Activated CD8-positive, alpha-beta memory T cell treated with anti-CD3 and anti-CD28 coated beads for 48 hours (primary cell): ENCODE measurements around the gene PA2G4.
"Not testable (repeated sequence)": the region's sequence is repeated elsewhere in the genome, so short reads cannot be mapped to it uniquely, and the experiment has no call there.

Experiments used
- DNase-seq, 3 experiments: peaks; one replicate each; pipeline ENCODE4 v3.0.0-alpha.2; 2020; ENCODE audit warnings: low read depth in 2 of 3, low spot score in 2 of 3

The PA2G4 gene

GRCh38 chr12:56152756-56153677 lies 48.7 kb downstream of the PA2G4 start:
- DNase-seq = no peak

DNA sequence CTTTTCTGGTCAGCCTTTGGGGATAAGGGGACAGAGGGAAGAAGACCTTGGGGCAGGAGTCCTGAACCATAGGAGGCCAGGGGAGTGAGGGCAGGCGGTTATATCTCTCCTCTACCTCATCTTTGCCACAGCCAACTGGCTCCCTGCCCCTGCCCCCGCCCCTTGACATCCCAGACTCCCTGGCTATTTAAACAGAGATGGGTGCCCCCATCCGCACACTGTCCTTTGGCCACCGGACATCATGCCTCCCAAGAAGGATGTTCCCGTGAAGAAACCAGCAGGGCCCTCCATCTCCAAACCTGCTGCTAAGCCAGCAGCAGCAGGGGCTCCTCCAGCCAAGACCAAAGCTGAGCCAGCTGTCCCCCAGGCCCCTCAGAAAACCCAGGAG lies 49.3 kb downstream of the PA2G4 start:
- DNase-seq = no peak

DNA sequence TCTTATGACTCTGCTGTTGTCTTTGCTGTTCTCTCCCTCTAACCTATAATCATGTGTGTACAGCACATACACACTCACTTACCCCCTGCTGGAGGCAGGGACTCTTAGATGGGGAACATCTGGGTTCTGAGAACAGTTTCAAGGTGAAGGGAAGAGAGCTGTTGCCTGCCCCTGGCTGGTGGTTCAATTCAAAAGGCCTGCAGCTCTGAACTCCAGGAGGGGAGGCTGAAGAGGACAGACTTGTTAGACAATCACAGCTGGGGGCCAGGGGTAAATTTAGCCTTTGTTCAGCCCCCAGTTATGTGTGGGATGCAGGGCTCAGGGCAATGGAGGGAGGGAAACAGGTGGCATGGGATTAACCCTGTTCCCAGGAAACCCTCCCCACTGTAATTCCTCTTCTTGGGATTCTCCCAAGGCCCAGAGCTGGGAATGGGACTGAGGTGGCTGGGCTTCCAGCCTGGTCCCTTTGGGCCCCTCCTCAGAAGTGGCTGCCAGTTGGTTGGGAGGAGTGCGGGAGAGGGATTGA lies 50.0 kb downstream of the PA2G4 start:
- DNase-seq = no peak

DNA sequence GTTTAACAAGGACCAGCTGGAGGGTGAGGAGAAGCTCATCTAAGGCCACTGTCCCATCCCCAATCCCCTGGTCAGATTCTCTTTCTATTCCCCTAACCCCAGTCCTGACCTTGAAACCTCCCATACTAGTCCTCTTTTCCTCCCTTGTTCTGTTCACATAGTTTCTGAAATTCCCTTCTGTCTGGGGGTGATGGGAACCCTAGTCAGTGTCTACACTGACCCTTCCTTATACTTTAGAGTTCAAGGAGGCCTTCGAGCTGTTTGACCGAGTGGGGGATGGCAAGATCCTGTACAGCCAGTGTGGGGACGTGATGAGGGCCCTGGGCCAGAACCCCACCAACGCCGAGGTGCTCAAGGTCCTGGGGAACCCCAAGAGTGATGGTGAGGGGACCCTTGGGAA lies 50.5 kb downstream of the PA2G4 start:
- DNase-seq = no peak

DNA sequence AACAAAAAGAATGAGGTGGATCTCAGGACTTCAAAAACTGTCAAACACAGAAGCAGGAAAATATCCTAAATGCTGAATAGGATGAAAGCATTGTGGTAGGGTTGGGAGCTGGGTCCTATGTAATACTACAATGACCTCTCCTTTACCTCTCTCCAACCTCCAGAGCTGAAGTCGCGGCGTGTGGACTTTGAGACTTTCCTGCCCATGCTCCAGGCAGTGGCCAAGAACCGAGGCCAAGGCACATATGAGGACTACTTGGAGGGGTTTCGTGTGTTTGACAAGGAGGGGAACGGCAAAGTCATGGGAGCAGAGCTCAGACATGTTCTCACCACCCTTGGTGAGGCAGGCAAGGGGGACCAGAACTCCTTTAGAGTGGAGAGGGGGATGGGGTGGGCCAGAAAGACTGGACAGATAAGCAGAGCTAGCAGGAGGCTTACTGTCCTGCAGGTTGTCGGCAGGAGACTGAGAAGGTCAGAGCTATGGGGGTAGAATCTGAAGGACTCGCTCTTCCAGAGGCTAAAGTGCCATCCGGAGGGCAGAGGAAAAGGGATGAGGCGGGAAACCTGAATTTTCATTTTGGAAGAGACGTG lies 51.0 kb downstream of the PA2G4 start:
- DNase-seq = no peak

DNA sequence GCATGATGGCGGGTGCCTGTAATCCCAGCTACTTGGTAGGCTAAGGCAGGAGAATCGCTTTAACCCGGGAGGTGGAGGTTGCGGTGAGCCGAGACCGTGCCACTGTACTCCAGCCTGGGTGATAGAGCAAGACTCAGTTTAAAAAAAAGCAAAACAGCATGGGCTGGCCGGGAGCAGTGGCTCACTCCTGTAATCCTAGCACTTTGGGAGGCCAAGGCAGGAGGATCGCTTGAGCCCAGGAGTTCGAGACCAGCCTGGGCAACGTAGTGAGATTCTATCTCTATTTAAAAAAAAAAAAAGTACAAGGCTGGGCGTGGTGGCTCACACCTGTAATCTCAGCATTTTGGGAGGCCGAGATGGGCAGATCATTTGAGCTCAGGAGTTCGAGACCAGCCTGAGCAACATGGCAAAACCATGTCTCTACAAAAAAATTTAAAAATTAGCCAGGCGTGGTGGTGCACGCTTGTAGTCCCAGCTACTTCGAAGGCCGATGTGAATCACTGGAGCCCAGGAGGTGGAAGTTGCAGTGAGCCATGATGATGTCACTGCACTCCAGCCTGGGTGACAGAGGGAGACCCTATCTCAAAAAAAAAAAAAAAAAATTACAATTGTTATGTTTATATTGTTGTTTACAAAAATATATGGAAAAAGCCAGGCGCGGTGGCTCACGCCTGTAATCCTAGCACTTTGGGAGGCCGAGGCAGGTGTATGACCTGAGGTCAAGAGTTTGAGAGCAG lies 52.3 kb downstream of the PA2G4 start:
- DNase-seq = not testable (repeated sequence)

DNA sequence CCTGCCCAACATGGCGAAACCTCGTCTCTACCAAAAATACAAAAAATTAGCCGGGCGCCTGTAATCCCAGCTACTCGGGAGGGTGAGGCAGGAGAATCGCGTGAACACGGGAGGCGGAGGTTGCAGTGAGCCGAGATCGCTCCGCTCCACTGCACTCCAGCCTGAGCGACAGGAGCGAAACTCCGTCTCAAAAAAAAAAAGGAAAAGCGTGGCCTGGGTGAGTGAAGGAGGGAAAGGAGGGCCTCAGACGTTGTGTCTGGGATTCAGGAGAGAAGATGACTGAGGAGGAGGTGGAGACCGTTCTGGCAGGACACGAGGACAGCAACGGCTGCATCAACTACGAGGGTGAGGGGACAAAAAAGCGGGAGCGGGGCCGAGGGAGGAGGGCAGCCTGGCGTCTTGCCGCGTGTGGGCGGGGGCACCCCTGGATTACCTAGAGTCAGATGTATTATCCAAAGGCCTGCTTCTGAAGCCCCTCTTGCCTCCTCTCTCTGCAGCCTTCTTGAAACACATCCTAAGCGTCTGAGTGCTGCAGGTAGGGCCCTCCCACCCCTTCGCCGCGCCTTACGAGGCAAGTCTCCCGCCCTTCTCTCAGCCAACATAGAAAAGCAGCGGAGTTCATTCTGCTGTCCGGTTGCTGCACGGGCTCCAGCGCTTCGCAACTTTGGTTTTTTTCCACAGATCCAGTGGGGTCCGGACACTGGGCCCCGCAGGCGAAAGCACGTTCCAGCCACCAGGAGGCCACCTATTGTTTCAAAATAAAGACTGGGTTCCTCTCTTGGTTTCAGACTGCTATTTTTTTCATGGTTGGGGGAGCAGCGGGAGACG lies 53.1 kb downstream of the PA2G4 start:
- DNase-seq = peak; percentile 31 to 36 (median 36)

GRCh38 chr12:56158029-56158925 lies 53.9 kb downstream of the PA2G4 start, which contains the start of gene MYL6:
MYL6 (plus strand) TSS chr12:56158359; CDS start chr12:56158402, 43 bp downstream.
- DNase-seq = peak; percentile 62 to 84 (median 74)

DNA sequence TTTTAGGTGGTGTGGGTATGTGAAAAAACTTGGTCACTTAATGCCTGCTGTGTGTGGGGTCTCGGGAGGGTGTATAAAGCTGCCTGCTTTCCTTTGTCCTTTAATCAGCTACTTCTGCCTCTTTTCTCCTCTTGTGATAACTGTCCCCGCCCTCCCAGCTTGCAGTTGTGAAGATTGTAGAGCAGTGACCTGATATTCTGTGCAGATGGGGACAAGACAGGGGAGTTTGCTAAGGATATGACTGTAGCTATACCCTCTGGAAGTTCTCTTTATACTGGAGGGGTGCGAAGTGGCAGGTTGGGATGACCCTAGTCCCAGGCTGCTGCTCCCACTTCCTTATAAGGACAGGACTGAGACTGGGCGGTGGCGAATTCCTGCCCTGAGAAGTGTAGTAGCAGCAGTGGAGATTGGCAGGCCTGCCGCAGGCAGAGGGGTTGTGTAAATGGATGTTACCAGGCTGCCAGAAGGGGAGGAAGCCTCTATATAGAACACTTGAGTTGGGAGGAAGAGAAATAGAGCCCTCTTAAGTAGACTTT lies 54.6 kb downstream of the PA2G4 start:
- DNase-seq = no peak

GRCh38 chr12:56159482-56160192 lies 55.3 kb downstream of the PA2G4 start:
- no peak for DNase-seq

- DNase-seq = peak in 1 of 3 experiments; percentile 30
Measured at GRCh38 chr12:56160193-56160763, 55.9 kb downstream of the PA2G4 start.

DNA sequence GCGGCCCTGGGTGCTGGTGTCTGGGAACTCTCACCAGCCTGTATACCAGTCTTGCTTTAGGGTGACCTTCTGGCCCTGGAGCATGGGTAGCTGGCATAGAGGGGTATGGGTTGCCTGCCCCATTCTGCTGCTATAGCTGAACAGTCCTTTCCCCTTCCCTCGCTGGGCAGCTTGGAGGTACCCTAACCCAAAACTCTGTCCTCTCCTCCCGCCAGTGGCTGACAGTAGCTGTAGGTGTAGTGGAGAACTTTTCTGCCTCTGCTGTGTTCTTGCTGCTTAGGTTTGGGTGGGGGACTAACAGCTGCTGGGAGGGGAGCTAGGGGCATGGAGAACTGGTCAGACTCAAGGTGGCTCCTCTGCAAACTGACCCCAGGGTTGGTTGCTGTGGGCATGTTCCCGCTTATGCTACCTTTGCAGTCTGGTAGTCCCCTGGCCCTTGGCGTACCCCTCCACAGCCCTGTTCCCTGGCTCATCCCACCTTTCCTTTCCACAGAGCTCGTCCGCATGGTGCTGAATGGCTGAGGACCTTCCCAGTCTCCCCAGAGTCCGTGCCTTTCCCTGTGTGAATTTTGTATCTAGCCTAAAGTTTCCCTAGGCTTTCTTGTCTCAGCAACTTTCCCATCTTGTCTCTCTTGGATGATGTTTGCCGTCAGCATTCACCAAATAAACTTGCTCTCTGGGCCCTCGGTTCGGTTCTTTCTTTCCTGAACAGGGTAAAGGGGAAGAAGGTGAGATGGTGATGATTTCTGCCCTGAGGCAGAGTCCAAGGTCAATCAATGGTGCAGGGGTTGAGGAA lies 56.7 kb downstream of the PA2G4 start:
- no peak for DNase-seq

DNA sequence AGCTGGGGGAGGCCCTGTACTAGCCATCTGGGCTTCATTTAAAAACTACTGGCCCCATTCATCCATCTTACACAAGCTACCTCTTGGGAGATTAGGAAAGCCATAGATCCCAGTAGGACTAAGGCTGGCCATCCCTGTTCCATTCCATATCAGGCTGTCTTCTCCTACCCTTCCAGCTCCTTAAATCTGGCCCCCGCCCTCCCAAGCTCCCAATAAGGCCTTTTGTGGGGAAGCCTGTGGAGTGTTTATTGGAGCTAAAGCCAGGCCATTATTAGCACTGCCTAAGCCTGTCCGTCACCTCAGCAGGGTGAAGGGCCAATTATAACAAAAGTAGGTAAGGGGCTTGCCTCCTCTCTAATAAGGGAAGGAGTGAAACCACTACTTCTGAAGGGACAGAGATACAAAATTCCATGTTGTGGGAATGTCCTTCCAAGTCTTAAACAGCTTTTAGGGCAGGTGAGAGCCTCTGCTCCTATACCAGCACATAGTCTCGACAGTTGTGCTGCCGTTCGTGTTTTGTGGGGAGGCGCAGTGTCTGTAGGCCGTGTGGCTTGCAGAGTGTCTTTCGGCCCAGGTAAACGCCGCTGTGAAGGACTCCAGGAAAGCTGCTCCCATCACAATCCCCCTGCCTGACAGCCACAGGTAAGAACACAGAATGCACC lies 57.5 kb downstream of the PA2G4 start:
- DNase-seq = no peak

DNA sequence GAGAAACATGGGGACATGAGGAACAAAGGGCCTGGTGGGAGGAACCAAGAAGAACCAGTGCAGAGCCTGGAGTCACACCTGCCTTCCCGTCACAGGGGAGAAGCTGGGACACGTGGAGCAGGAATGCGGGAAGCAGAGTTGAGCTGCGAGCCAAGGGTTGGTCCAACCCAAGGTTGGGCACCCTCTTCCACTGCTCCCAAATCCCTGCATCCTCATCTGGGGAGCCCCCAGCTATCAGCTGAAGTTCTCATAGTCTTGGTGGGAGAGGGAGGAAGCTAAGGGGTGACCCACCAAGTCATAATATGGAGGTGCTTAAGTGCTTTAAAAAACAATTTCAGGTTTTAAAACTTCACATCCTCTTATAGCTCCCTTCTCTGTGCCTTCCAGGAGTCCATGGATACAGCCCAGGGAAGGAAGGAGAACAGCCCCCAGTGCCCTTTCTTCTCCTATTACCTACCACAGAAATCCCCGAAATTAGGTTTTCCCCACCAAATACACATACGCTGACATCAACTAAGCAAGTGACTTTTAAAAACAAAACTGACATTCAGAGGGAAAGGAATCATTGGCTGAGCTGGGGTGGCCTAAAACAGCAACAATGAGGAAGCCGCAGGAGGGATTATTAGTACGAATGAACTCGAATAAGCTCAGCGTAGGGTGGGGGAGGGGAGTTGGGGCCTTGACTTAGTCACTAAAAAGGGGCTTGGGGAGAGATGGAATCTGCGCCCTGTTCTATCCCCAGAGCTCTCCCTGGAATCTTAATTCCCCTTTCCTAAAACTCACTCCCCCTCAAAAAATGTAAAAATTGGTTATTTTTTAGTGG lies 58.3 kb downstream of the PA2G4 start:
- no peak for DNase-seq
